T-cell (primary cell): ENCODE data around the gene ZNF581. TPM values are rescaled to one million over a fixed set of nuclear protein-coding genes. Genes with fewer than 3 reads are reported as not detected.

Experiments
- ATAC-seq, 4 experiments: fragments of 200-7000 bp in 3 of 4; fragments of 150-1000 bp in 1 of 4; cut with Tn5 transposase; replicated peaks in 1 of 4; 1 replicate in 3 of 4; 2 replicates in 1 of 4; pipeline ENCODE4 v1.10.0; 2021; ENCODE audit warnings: moderate library complexity in 3 of 4, mild to moderate bottlenecking in 2 of 4, moderate number of reproducible peaks in 1 of 4
- CTCF ChIA-PET, 2 donors: fragments of 300-600 bp; sonication (Branson Sonifier 250); formaldehyde crosslinking; loops; one replicate each; lab custom pipeline; 2022; ENCODE audit warnings: antibody characterized with exemption in 2 of 2; lab: Charles Lee
- POLR2A ChIA-PET, 2 donors: fragments of 300-600 bp; sonication (Branson Sonifier 250); formaldehyde crosslinking; loops; one replicate each; lab custom pipeline; 2022; ENCODE audit warnings: antibody characterized with exemption in 2 of 2; lab: Charles Lee
- DNase-seq, 35 experiments: peaks; one replicate each; pipeline versions ENCODE4 v3.0.0 to v3.0.0-alpha.2; 2013 to 2023
- H3K27ac ChIP-seq: one replicate; pipeline ENCODE4 v1.5.1; 2013; ENCODE audit warnings: low read length
- H3K27me3 ChIP-seq, 2 experiments: replicated peaks in 1 of 2; 1 replicate in 1 of 2; 2 replicates in 1 of 2; pipeline versions ENCODE4 v1.6.1 to v1.7.0; 2013; ENCODE audit warnings: low read length in 1 of 2, mixed read lengths in 1 of 2; ENCODE audit not compliant: control insufficient read depth in 2 of 2, insufficient read depth in 2 of 2; ENCODE audit errors: extremely low read depth in 1 of 2
- H3K36me3 ChIP-seq, 2 donors: 1 replicate in 1 of 2; 2 replicates in 1 of 2; pipeline versions ENCODE4 v1.6.1 to v1.7.0; 2013; ENCODE audit warnings: low read length in 1 of 2; ENCODE audit not compliant: control insufficient read depth in 2 of 2, insufficient read depth in 1 of 2; ENCODE audit errors: extremely low read depth in 1 of 2
- H3K4me1 ChIP-seq, 2 experiments: 1 replicate in 1 of 2; 2 replicates in 1 of 2; pipeline versions ENCODE4 v1.6.1 to v1.7.0; 2013; ENCODE audit warnings: low read length in 2 of 2, mixed read lengths in 1 of 2; ENCODE audit not compliant: insufficient read depth in 2 of 2, control insufficient read depth in 1 of 2; ENCODE audit errors: extremely low read depth in 1 of 2
- H3K4me3 ChIP-seq, 2 donors: 1 replicate in 1 of 2; 2 replicates in 1 of 2; pipeline versions ENCODE4 v1.5.1 to v1.7.0; 2013; ENCODE audit warnings: mild to moderate bottlenecking in 2 of 2, low read length in 1 of 2, moderate library complexity in 1 of 2; ENCODE audit not compliant: control insufficient read depth in 1 of 2; ENCODE audit errors: extremely low read depth in 1 of 2
- H3K9me3 ChIP-seq: 2 replicates; pipeline ENCODE4 v1.7.0; 2013
- H3K27ac Mint-ChIP-seq, 2 donors: one replicate each; pipeline ENCODE4 v1.8.0; 2020 to 2021; ENCODE audit warnings: mild to moderate bottlenecking in 2 of 2, mixed read lengths in 2 of 2
- H3K27me3 Mint-ChIP-seq, 2 donors: one replicate each; pipeline ENCODE4 v1.8.0; 2021 to 2022; ENCODE audit warnings: mixed read lengths in 2 of 2
- H3K36me3 Mint-ChIP-seq: one replicate; pipeline ENCODE4 v1.8.0; 2021; ENCODE audit warnings: mixed read lengths
- H3K4me1 Mint-ChIP-seq, 3 donors: one replicate each; pipeline ENCODE4 v1.8.0; 2020 to 2022; ENCODE audit warnings: mixed read lengths in 3 of 3, mild to moderate bottlenecking in 1 of 3
- H3K4me3 Mint-ChIP-seq, 3 donors: one replicate each; pipeline ENCODE4 v1.8.0; 2020 to 2022; ENCODE audit warnings: mild to moderate bottlenecking in 3 of 3, mixed read lengths in 3 of 3, moderate library complexity in 3 of 3
- H3K9me3 Mint-ChIP-seq, 3 donors: one replicate each; pipeline ENCODE4 v1.8.0; 2020 to 2022; ENCODE audit warnings: mixed read lengths in 3 of 3
- WGBS: methylation state at CpG from one replicate; pipeline ENCODE4 v1.1.5; 2013; ENCODE audit warnings: missing lambda C conversion rate; ENCODE audit not compliant: insufficient coverage; 5-methylcytosine and 5-hydroxymethylcytosine counted together
- total RNA-seq, 35 experiments: library from RNA in 6 of 35; stranded (reverse) in 6 of 35; fragments of 120-200 nt in 1 of 35; gene quantifications; one replicate each; pipeline versions ENCODE4 v1.2.1 to v1.2.4 and lab custom pipeline; 2013 to 2026

Gene ZNF581
- total RNA-seq, 5 donors from 2014 or later (not counting 1 experiment from before 2014, with no cell fraction given) = 26.4 to 38.7 (median 31.9) TPM

DNA sequence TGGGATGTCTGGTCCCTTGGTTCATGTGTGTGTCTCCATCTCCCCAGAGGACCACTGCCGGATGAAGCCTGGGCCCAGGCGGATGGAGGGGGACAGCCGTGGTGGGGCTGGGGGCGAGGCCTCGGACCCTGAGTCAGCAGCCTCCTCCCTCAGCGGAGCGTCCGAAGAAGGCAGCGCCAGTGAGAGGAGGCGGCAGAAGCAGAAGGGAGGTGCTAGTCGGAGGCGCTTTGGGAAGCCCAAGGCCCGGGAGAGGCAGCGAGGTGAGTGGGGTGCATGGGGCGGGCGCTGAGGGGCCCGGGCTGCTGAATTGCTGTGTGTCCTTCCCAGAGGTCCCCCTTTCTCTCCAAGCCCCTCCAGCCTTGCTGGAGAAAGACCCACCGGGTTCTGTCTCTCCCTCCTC, 7.8 kb downstream of the ZNF581 start:
- no peaks in the 10 kb centered on the region for H3K27me3 Mint-ChIP-seq
- H3K9me3 ChIP-seq = no peaks in the 10 kb centered on the region
- H3K4me3 ChIP-seq = no peak overlapping the region
- H3K36me3 Mint-ChIP-seq = peaks cover 4% of the 10 kb centered on the region
- DNase-seq = no peak
- peaks cover 35 to 42% (median 42%) of the 10 kb centered on the region in 3 donors for H3K4me1 Mint-ChIP-seq
- peaks cover 0 to 11% of the 10 kb centered on the region in 2 experiments for H3K27me3 ChIP-seq
- peak overlapping the region in 1 of 3 donors; percentile 82 for H3K4me3 Mint-ChIP-seq
- no peak for ATAC-seq
- no peak overlapping the region for H3K27ac ChIP-seq
- ChIA-PET CTCF (no interaction called here), POLR2A (no interaction called here)
- WGBS = 100% methylated on average over 4 of the region's 18 CpGs
- peaks cover 4 to 45% of the 10 kb centered on the region in 2 experiments for H3K4me1 ChIP-seq
- no peak overlapping the region for H3K27ac Mint-ChIP-seq
- H3K9me3 Mint-ChIP-seq = no peaks in the 10 kb centered on the region
- no peaks in the 10 kb centered on the region for H3K36me3 ChIP-seq

DNA sequence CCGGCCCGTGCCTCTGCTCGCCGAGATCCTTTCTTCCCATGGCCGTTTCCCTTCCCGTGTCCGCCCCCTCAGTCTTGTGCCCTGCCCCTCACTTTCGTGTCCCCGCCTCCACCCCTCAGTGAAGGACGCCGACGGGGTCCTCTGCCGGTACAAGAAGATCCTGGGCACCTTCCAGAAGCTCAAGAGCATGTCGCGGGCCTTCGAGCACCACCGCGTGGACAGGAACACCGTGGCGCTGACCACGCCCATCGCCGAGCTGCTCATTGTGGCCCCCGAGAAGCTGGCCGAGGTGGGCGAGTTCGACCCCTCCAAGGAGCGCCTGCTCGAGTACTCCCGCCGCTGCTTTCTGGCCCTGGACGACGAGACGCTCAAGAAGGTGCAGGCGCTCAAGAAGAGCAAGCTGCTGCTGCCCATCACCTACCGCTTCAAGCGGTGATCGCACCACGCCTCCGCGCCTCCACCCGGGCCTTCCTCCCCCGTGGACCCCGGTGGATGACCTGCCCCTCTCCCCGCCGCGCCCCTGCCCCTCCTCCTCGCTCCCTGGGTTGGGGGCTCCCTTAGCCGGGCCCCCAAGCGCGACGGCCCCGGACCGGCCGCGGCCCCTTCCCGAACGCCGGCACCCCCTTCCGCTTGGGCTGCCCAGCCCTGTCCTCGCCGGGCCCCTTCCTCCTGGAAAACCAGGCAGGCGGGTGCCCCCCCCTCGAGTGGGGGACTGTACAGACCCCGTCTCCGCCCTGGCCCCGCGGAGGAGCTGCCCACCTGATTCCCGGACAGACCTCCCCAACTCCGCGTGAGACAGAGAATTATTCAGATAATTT, 9.1 kb downstream of the ZNF581 start:
- ATAC-seq = no peak
- H3K9me3 ChIP-seq = no peaks in the 10 kb centered on the region
- peaks cover 0 to 11% of the 10 kb centered on the region in 2 experiments for H3K27me3 ChIP-seq
- H3K36me3 Mint-ChIP-seq = peaks cover 5% of the 10 kb centered on the region
- peak overlapping the region in 1 of 2 donors; percentile 11 for H3K27ac Mint-ChIP-seq
- peak in 2 of 35 experiments; percentile 19 to 34 for DNase-seq
- ChIA-PET POLR2A (no interaction called here), CTCF (interaction anchor here (0.5 to 0.9 kb wide), 11 partner anchors 8 to 1554 kb away, joined by 3 to 12 read pairs (median 4); no protein-coding TSS in a partner anchor)
- 93% methylated on average over 49 of the region's 71 CpGs for WGBS
- peaks cover 16 to 49% of the 10 kb centered on the region in 2 experiments for H3K4me1 ChIP-seq
- no peaks in the 10 kb centered on the region for H3K27me3 Mint-ChIP-seq
- H3K27ac ChIP-seq = no peak overlapping the region
- peaks cover 0 to 3% of the 10 kb centered on the region in 2 donors for H3K36me3 ChIP-seq
- peaks cover 42 to 50% (median 47%) of the 10 kb centered on the region in 3 donors for H3K4me1 Mint-ChIP-seq
- peak overlapping the region in 2 of 3 donors; percentile 28 to 30 for H3K4me3 Mint-ChIP-seq
- no peaks in the 10 kb centered on the region for H3K9me3 Mint-ChIP-seq
- H3K4me3 ChIP-seq = no peak overlapping the region

DNA sequence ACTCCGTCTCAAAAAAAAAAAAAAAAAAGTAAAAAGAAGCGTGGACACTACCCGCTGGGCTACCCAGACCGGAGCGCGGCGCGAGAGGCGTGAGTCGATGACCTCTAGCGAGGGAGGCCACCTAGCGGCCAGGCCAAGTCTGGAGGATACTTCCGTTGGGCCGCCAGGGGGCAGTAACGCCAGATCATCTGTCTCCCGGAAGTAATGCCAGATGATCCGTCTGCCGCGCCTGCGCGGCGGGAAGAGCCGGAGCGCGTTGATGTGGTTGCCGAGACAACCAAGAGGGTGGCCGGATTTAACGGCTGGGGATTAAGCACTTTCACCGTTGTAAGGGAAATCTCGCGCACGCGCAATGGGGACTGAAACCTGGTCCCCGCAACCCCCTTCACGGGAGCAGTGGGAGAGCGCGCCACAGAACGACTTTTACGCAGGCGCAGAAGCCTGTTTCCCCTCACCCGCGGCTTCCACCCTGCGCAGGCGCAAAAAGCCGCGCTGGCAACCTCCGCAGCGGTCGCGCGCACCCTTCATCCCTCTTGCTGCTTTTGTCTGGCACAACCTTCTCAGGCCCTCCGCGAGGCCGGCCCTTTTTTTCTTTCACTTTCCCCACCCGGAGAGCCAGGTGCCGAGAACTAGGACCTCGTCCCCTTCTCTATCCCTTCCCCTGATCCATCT, 10.3 kb downstream of the ZNF581 start:
- H3K4me1 Mint-ChIP-seq = peaks cover 46 to 52% (median 48%) of the 10 kb centered on the region in 3 donors
- Histone ChIP-seq H3K27ac (peak overlapping the region; percentile 100), H3K4me3 (peak overlapping the region; percentile 57 to 89), H3K9me3 (no peaks in the 10 kb centered on the region), H3K36me3 (peaks cover 0 to 15% of the 10 kb centered on the region in 2 donors), H3K27me3 (peaks cover 0 to 8% of the 10 kb centered on the region in 2 experiments), H3K4me1 (peaks cover 17 to 51% of the 10 kb centered on the region in 2 experiments)
- ChIA-PET CTCF (interaction anchor here (0.7 to 1.5 kb wide), 19 partner anchors 9 to 1517 kb away, joined by 3 to 19 read pairs (median 4); partner anchors contain the start of genes CNOT3 (in 1 of the 2), FIZ1 (in 1 of the 2), MBOAT7 (in 1 of the 2) and ZNF524 (in 1 of the 2)), POLR2A (interaction anchor here in 1 of 2 donors (0.6 to 0.9 kb wide), 4 partner anchors 7 to 1464 kb away, joined by 3 to 5 read pairs (median 3); partner anchors contain the start of gene MBOAT7)
- peaks cover 9% of the 10 kb centered on the region for H3K36me3 Mint-ChIP-seq
- no peaks in the 10 kb centered on the region for H3K9me3 Mint-ChIP-seq
- WGBS = under 1% methylated on average over 57 of the region's 57 CpGs
- ATAC-seq (peak; percentile 56 to 66 (median 64)), DNase-seq (peak; percentile 98 to 100 (median 99))
- H3K4me3 Mint-ChIP-seq = peak overlapping the region; percentile 85 to 88 (median 87)
- H3K27ac Mint-ChIP-seq = peak overlapping the region; percentile 95 to 99
- no peaks in the 10 kb centered on the region for H3K27me3 Mint-ChIP-seq

- Histone ChIP-seq H3K36me3 (peaks cover 3 to 21% of the 10 kb centered on the region in 2 donors), H3K27ac (peak overlapping the region; percentile 100), H3K9me3 (no peaks in the 10 kb centered on the region), H3K4me3 (peak overlapping the region; percentile 57 to 89), H3K27me3 (peaks cover 0 to 7% of the 10 kb centered on the region in 2 experiments), H3K4me1 (peaks cover 17 to 51% of the 10 kb centered on the region in 2 experiments)
- ATAC-seq (peak; percentile 79 to 82 (median 81)), DNase-seq (peak; percentile 97 to 100 (median 99))
- Mint-ChIP-seq H3K4me1 (peaks cover 46 to 55% (median 49%) of the 10 kb centered on the region in 3 donors), H3K27ac (peak overlapping the region; percentile 95 to 99), H3K4me3 (peak overlapping the region; percentile 85 to 88 (median 87)), H3K9me3 (no peaks in the 10 kb centered on the region), H3K36me3 (peaks cover 10% of the 10 kb centered on the region), H3K27me3 (no peaks in the 10 kb centered on the region)
- ChIA-PET CTCF (interaction anchor here in 1 of 2 donors (0.7 to 1.5 kb wide), 15 partner anchors 12 to 1517 kb away, joined by 3 to 19 read pairs (median 4); partner anchors contain the start of genes CNOT3, FIZ1, MBOAT7 and ZNF524), POLR2A (interaction anchor here (0.5 to 0.9 kb wide), 8 partner anchors 8 to 1465 kb away, joined by 3 to 5 read pairs (median 3); partner anchors contain the start of genes FIZ1 (in 1 of the 2), MBOAT7 (in 1 of the 2) and ZNF524 (in 1 of the 2))
- WGBS = under 1% methylated on average over 41 of the region's 52 CpGs
These were observed 10.9 kb downstream of the ZNF581 start for GRCh38 chr19:55654323-55654867.

DNA sequence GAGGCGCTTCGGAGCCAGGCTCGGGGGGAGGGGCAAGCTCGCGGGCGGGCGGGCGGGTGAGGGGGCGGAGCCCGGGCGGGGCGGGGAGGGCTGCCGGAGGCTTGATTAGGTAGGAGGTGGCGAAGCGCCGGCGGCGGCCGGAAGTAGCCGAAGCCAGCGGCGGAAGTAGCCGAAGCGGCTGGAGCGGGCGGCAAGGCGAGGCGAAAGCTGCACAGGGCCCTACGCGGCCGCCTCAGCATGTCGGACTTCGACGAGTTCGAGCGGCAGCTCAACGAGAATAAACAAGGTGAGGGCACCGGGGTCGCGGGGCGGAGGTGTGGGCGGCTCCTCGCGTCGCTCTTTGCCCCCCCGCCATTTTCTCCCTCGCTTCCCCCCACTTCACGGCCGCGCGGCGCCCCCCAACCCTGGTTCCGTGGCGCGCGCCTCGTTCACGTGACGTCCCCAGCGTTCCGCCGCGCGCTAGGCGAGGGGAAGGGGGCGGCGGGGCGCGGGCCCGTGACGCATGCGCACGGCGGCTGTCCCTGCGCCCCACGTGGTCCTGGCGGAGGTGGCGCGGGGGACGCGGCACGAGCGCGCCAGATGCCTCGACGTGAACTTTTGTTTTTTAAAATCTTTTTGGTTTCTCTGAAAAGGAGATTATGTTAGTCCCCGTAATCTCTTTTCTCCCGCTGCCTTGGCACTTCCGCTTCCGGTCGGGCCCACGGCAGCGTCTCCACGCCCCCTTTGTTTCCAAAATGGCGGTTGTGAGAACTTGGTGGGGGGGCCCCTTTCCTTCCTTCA, 11.6 kb downstream of the ZNF581 start, which contains the start of gene U2AF2:
Gene U2AF2, plus strand, starts transcription at position 168 of the 780 bp plus-strand sequence. Its CDS starts 70 bp downstream, at position 238.
- H3K4me3 Mint-ChIP-seq = peak within 1 kb of the TSS; percentile 85 to 88 (median 87)
- DNase-seq = peak; percentile 74 to 98 (median 96)
- no peaks in the 10 kb centered on the region for H3K9me3 ChIP-seq
- peaks cover 13% of the 10 kb centered on the region for H3K36me3 Mint-ChIP-seq
- ATAC-seq = peak; percentile 12 to 59 (median 40)
- H3K4me3 ChIP-seq = peak within 1 kb of the TSS; percentile 57 to 91
- ChIA-PET POLR2A (interaction anchor here (0.5 to 0.9 kb wide), 7 partner anchors 23 to 1465 kb away, joined by 3 to 5 read pairs (median 3); partner anchors contain the start of genes FIZ1 (in 1 of the 2), MBOAT7 (in 1 of the 2) and ZNF524 (in 1 of the 2)), CTCF (interaction anchor here in 1 of 2 donors (0.7 to 1.5 kb wide), 15 partner anchors 13 to 1518 kb away, joined by 3 to 19 read pairs (median 4); partner anchors contain the start of genes CNOT3, FIZ1, MBOAT7 and ZNF524)
- H3K27ac ChIP-seq = peak within 1 kb of the TSS; percentile 100
- peak within 1 kb of the TSS; percentile 96 to 99 for H3K27ac Mint-ChIP-seq
- no peaks in the 10 kb centered on the region for H3K9me3 Mint-ChIP-seq
- H3K4me1 ChIP-seq = peaks cover 17 to 55% of the 10 kb centered on the region in 2 experiments
- H3K27me3 Mint-ChIP-seq = no peaks in the 10 kb centered on the region
- H3K36me3 ChIP-seq = peaks cover 5 to 27% of the 10 kb centered on the region in 2 donors
- peaks cover 0 to 3% of the 10 kb centered on the region in 2 experiments for H3K27me3 ChIP-seq
- peaks cover 47 to 56% (median 51%) of the 10 kb centered on the region in 3 donors for H3K4me1 Mint-ChIP-seq
- WGBS = 0% methylated on average over 70 of the region's 95 CpGs
